ENCODE data around the gene CD47.

GRCh38 chr3:108029466-108029865 is 61.4 kb downstream of the CD47 start:
- TF ChIP-seq CTCF (IDR thresholded peaks at IDR 0.05; ENCODE audit: insufficient read depth, low read length) (no peak), REST (IDR thresholded peaks at IDR 0.05; ENCODE audit: insufficient replicate concordance, low read depth) (no peak), POLR2AphosphoS5 (IDR thresholded peaks at IDR 0.05; ENCODE audit: low read depth) (no peak)

All from HL-60 (cell line).